GM21447 (cell line): Measurements from ENCODE around the gene OBI1.
A peak's percentile ranks its signal among the peaks of the same experiment; 100 is the strongest.

Experiments used
- ATAC-seq: cut with Tn5 transposase; IDR thresholded peaks from one replicate; pipeline ENCODE4 v1.9.1; 2021; ENCODE audit not compliant: unreplicated experiment

The OBI1 gene

GRCh38 chr13:78604782-78605611, 54.0 kb downstream of the OBI1 start:
- no peak for ATAC-seq

DNA sequence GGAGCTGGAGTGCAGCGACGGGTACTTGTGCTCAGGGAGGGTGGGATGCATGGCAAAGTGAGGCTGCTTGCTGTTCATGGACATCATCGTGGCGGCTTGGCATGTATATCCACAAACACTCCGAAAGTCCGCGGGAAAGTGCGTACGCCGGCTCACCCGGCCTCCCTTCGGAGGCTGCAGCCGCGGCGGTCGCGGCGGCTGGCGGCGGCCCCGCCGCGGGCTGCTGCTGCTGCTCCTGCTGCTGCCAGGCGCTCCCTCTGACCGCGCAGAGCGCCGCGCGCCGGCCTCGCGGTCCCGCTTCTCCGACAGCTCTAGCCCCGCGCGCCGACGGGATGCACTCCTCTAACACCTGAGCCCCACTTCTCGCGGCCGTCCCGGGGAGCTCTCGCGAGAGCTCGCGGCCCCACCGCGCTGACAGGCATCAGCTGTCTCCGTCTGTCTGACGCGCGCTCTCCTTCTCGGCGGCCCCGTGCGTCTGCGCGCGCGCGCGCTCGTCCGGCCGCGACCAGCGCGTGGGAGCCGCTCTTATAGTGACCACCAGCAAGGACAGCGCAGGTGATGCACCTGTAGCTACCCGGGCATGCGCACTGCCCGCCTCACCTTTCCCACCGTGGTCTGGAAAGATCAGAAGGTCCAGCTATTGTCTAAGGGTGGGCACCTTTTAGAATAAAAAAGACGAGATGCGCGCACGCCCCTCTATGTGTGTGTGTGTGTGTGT, 55.6 kb downstream of the OBI1 start, which contains the start of gene POU4F1:
Gene POU4F1, minus strand, starts transcription at position 313 of the 718 bp plus-strand sequence. Its CDS starts 226 bp downstream, at position 87.
- ATAC-seq: peak; percentile 74

DNA sequence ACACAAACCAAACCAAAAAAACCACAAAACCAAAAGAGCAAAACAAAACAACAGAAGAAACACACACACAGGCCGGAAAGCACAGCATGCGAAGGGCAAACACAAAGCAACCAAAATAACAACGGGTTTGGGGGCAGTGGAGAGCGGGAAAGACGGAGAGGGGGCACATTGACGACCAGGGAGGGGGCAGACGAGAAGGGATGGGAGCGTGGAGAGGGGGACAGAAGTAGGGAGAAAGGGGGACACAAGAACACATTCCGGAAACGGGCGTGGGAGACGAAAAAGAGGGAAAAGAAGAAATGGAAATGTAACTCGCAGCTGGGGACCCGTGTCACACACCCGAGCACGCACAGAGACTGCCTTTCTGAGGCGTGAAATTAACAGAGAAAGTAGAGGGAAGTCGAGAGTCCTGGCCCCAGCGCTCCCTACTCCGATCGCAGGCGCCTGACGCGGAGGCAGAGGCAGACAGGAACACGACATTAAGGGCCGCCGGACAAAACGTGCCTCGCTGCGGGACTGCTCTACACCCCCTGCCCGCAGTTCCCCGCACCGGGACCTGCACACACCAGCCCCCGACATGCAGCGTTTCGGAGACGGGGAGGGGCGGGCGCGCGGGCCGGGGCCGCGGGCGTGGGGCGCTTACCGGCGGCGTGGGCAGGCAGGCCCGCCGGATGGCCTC, 56.3 kb downstream of the OBI1 start:
- ATAC-seq: peak; percentile 24

DNA sequence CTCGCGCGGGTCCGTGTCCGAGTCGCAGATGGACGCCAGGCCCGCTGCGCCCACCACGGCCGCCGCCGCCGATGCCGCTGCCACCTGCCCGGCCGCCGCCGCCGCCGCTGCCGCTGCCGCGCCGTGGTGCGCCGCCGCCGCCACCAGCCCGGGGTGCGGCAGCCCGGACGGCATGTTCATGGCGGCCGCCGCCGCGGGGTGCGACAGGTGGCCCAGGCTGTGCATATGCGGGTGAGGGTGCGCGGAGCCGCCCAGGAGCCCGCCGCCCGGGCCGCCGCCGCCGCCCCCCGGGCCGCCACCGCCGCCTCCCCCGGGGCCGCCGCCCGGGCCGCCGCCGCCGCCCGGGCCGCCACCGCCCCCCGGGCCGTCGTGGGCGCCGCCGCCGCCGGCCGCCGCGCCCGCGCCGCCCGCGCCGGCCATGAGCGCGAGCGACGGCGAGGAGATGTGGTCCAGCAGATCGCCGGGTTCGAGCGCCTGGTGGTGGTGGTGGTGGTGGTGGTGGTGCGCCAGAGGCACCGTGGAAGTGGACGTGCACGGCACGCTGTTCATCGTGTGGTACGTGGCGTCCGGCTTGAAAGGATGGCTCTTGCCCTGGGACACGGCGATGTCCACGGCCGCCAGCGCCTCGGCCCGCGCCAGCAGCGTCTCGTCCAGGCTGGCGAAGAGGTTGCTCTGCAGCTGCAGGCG, 56.9 kb downstream of the OBI1 start:
- no peak for ATAC-seq

GRCh38 chr13:78601124-78601873, 57.7 kb downstream of the OBI1 start:
- no peak for ATAC-seq

- no peak for ATAC-seq
These were observed 58.6 kb downstream of the OBI1 start for GRCh38 chr13:78600280-78600883.

DNA sequence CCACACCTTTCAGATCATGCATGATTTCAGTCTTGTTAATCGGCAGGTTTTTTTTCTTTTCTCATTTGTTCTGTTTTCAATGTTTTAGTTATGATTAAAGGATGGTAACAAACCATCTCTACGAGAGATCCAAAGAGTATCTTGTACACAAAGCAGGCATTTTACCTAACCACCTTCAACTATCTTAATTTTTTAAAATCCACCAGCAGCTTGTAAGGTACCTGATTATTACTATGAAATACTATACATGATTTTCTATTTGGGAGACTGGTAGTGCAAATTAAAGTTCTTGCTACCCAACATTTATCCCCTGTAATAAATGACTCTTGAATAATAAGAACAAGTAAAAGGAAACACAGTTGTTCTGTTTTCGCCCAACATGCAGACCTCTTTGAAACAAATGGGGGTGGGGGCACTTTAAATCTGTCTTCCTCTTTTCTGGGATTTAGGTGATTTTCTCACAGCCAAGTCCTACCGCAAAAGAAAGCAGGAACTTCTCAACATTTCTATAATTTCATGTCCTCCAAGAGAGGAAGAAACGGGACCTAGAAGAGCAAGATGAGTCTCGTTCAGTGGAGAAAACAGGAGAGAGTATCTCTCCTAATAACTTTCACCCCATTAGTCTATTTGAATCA, 59.2 kb downstream of the OBI1 start:
- no peak for ATAC-seq

- ATAC-seq: no peak
These were observed 59.9 kb downstream of the OBI1 start for GRCh38 chr13:78598966-78599644.

GRCh38 chr13:78598116-78598781, 60.7 kb downstream of the OBI1 start:
- ATAC-seq: no peak

- no peak for ATAC-seq
These were observed 61.4 kb downstream of the OBI1 start for GRCh38 chr13:78597602-78597932.

DNA sequence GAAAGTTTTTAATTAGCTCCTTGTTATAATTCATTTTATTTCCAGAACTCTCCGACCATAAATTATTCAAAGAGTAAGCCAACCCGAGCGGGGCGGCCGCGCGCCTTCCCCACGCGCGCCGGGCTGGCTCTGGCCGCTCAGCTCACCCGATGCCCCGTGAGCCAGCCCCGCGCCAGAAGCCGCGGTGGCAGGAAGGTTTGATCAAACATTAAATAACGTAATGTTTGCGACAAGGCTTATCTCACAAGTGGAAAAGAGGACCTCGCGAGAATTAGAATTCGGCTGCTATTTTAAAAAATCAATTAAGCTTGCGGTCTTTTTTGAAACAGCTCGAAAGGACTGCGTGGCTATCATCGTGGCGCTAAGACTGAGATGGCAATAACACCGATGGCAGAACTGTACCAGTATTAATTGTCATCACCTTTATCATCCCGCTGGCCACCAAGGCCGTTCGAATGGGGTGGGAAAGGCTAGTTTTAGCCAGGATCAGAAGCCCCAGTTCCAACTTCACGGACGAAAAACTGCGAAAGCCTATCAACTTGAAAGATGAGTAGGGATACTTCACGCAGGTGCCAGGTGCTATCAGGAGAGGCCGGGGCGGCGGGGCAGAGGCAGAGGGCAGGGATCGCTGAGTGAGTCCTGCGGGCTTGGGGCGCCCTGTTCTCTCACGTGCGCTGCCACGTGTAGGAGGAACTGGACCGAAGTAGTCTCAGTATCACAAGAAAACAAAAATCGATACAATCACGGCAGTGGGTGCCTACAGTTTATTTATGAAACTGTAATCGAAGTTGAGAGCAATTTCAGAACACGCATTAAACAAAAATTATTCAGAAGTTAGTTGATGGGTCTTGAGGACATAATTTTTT, 62.0 kb downstream of the OBI1 start:
- no peak for ATAC-seq

DNA sequence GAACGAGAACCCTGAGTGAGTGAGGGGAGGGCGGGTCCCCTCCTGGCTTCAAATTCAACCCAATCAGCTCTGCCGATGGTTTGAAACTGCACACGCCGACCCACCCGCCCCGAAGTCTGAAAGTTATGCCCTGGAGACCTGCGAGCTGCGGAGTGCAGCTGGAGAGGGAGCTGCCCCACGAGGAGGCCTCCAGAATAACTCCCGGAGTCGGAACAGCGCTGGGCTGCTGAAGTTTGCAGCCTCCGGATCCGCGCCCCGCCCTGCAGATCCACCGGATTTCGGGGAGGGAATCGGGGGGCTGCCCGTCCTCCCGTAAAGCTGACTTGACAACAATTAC, 62.6 kb downstream of the OBI1 start:
- no peak for ATAC-seq

DNA sequence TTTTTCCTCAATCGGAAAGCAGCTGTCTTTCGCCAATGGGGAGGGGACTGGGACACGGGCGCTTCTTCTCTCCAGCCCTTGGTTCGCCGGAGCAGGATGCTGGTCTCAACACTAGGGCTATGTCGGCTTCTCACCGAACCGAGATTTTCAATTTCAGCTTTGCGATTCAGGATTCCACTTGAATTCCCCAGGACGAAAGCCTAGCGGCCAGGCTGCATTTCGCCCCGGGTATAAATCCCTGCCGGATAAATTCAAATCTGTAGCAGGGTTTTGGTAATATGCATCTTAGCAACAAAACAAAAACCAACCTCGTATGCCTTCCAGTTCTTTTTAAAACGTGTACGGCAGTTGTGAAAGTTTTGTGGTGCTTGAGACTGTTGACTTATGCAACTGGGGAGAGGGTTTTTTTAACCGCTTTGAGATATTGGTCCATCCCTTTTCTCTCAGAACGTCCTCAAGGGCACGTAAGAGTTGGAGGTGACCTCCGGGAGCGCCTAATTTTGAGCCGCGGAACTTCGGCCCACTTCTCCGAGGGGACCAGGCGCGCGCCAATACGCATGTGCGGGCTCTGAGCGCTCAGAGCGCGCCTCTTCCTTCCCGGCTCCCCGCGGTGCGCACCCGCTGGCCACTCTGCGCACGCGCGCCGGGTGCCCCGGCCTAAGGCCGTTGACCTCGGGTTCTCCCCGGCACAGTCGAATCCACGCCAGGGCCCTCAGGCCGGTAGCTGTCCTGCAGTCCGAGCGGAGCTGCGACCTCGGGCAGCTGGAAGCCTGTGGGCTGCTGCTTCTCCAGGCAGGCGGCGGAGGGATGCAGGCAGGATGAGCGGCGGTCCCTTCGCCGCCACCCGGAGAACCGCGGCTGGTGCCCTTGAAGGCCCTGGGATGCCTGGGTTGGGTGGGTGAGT, 63.2 kb downstream of the OBI1 start:
- ATAC-seq: no peak

DNA sequence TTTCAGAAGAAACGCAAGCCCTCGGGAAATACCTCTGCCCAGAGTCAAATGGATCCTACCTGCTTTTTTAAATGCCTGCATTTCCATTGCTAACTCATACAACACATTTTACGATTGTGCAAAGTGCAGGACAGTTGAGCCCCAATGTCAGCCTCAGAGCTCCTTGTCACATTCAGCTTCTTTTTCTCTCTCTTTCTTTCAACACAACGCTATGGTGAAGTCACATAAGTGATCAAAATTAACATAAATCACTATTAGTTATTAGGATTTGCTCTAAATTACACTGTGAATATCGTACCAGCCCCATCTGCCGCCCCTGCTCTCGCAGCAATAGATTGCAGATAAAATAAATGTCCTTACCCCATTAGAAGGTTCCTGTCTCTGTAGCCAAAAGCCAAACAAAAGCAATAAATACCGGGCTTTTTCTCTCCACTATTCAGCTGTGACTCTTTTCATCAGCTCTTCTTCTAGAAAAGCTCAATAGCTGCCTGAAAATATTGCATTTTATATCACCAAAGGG, 64.4 kb downstream of the OBI1 start:
- no peak for ATAC-seq

DNA sequence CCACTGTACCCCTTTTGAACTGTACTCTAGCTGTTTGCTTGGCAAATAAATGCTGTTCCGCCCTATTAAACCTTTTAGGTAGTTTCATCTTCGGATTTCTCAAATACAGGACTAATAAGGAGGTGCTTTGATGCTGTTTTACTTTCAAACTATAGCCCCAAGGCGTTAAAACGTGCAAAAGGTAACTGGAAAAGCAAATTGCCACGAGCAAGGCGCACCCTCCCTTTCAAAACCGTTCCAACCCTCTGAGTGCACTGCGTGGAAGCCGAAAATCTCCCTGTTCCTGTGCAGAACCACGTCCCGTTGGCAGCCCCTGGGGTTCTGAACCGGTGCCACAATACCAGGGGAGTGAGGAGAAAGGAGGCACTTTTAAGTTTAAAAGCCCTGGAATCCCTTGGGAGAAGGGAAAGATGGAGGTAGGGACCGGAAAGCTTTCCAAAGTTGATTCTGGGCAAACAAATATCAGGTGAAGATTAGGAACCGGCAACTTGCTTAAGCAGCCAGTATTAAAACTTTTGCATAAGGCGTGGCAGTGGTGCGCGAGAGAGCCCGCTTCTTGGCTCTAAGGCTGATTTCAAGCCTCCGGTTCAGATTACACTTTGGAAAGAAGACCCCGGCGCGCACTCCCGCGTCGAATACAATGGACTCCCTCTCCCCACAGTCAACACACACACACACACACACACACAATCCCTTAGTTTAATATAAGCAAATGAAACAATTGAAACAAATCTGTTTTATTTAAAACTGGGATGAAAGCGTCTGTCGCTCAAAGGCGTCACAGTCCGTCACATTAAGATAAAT, 65.1 kb downstream of the OBI1 start:
- ATAC-seq: no peak

GRCh38 chr13:78593129-78593528, 65.8 kb downstream of the OBI1 start:
- no peak for ATAC-seq
